Gastroesophageal sphincter (tissue), 4 donors: Measurements from ENCODE around the gene CDH13. TPM values are rescaled to one million over a fixed set of nuclear protein-coding genes. Genes with fewer than 3 reads are reported as not detected.

ENCODE experiments used
- ATAC-seq: fragments of 150-250 bp; one replicate; pipeline ENCODE4 v1.9.1; 2016; ENCODE audit warnings: mild to moderate bottlenecking, moderate library complexity
- H3K27ac ChIP-seq, 4 donors: fragments of 200-600 bp; sonication (generic) in 3 of 4; 1 replicate in 3 of 4; 2 replicates in 1 of 4; pipeline ENCODE4 v1.5.1; 2016 to 2019
- H3K27me3 ChIP-seq: fragments of 200-600 bp; sonication (generic); one replicate; pipeline ENCODE4 v1.5.1; 2019
- H3K36me3 ChIP-seq, 2 donors: fragments of 200-600 bp; sonication (generic); one replicate each; pipeline ENCODE4 v1.5.1; 2019; ENCODE audit warnings: control low read depth in 1 of 2
- H3K4me1 ChIP-seq, 3 donors: fragments of 200-600 bp; sonication (generic); 1 replicate in 2 of 3; 2 replicates in 1 of 3; pipeline ENCODE4 v1.5.1; 2016 to 2019; ENCODE audit warnings: control low read depth in 2 of 3
- H3K4me3 ChIP-seq, 2 donors: fragments of 200-600 bp; sonication (generic); one replicate each; pipeline ENCODE4 v1.5.1; 2019; ENCODE audit warnings: mild to moderate bottlenecking in 1 of 2, moderate library complexity in 1 of 2
- H3K9me3 ChIP-seq, 3 donors: fragments of 200-600 bp; sonication (generic); one replicate each; pipeline ENCODE4 v1.5.1; 2017 to 2019; ENCODE audit warnings: control low read depth in 2 of 3
- EP300 ChIP-seq: sonication (generic); formaldehyde crosslinking; IDR thresholded peaks from one replicate; pipeline ENCODE4 v1.6.1; 2017; ENCODE audit warnings: antibody characterized with exemption, mild to moderate bottlenecking
- POLR2A ChIP-seq, 2 donors: fragments of 450-650 bp; IDR thresholded peaks; one replicate each; pipeline ENCODE4 v1.6.1; 2017; ENCODE audit warnings: antibody characterized with exemption in 2 of 2, mild to moderate bottlenecking in 2 of 2, moderate library complexity in 1 of 2
- POLR2AphosphoS5 ChIP-seq: sonication (generic); formaldehyde crosslinking; IDR thresholded peaks from one replicate; pipeline ENCODE4 v1.6.1; 2017; ENCODE audit warnings: antibody characterized with exemption
- WGBS, 2 donors: methylation state at CpG; one replicate each; pipeline ENCODE4 v1.1.5; 2018; ENCODE audit warnings: low coverage in 1 of 2; 5-methylcytosine and 5-hydroxymethylcytosine counted together
- total RNA-seq, 4 donors: library from RNA; depleted of rRNA; stranded (reverse); fragments of >200 nt; gene quantifications; one replicate each; pipeline ENCODE4 v1.1.0, GENCODE V29; 2016
- TF ChIP-seq, protein P1 (sequence below), 4 experiments: fragments of 200-600 bp in 2 of 4; fragments of 450-650 bp in 2 of 4; sonication (generic) in 1 of 4; IDR thresholded peaks; one replicate each; pipeline ENCODE4 v1.5.1; 2017 to 2019; ENCODE audit warnings: antibody characterized with exemption in 4 of 4, mild to moderate bottlenecking in 2 of 4, moderate library complexity in 2 of 4

CDH13 gene
- total RNA-seq, 4 donors from 2014 or later, result 4.2 to 22.3 (median 11.4) TPM

- ATAC-seq, result no peak
- Histone ChIP-seq H3K9me3 (no peaks in the 10 kb centered on the region), H3K4me3 (no peak overlapping the region), H3K27me3 (no peaks in the 10 kb centered on the region), H3K4me1 (no peaks in the 10 kb centered on the region), H3K27ac (no peak overlapping the region), H3K36me3 (no peaks in the 10 kb centered on the region)
- WGBS, 2 donors, result 79 to 83% methylated on average over 9 to 14 of the region's 15 CpGs
- no peak for TF ChIP-seq POLR2A (IDR thresholded peaks at IDR 0.05)
- TF ChIP-seq POLR2AphosphoS5, result no peak
- no peak for TF ChIP-seq EP300
- TF ChIP-seq, protein P1, sequence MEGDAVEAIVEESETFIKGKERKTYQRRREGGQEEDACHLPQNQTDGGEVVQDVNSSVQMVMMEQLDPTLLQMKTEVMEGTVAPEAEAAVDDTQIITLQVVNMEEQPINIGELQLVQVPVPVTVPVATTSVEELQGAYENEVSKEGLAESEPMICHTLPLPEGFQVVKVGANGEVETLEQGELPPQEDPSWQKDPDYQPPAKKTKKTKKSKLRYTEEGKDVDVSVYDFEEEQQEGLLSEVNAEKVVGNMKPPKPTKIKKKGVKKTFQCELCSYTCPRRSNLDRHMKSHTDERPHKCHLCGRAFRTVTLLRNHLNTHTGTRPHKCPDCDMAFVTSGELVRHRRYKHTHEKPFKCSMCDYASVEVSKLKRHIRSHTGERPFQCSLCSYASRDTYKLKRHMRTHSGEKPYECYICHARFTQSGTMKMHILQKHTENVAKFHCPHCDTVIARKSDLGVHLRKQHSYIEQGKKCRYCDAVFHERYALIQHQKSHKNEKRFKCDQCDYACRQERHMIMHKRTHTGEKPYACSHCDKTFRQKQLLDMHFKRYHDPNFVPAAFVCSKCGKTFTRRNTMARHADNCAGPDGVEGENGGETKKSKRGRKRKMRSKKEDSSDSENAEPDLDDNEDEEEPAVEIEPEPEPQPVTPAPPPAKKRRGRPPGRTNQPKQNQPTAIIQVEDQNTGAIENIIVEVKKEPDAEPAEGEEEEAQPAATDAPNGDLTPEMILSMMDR (IDR thresholded peaks at IDR 0.05), result no peak
These were observed 384.3 kb downstream of the CDH13 start for GRCh38 chr16:83010776-83011720.

DNA sequence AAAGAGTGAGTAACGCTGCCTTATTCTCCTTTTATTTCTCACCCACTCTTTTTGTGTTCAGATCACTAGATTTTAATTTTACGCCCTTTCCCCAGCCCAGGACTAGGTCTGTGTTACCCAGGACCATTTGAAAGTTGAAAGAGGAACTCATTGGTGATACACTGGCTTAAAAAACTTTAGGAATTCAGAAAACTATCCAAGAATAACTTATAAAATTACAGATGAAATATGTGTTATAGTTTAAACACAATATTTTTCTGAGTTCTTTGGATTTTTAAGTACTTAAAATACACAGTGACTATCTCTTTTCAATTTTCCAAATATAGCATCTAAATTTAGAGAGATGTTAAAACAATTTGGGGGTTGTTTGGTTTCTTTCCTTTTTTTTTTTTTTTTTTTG, 385.2 kb downstream of the CDH13 start:
- no peaks in the 10 kb centered on the region for H3K27me3 ChIP-seq
- no peaks in the 10 kb centered on the region for H3K4me1 ChIP-seq
- H3K27ac ChIP-seq, result no peak overlapping the region
- no peak for TF ChIP-seq EP300
- no peak for TF ChIP-seq POLR2AphosphoS5
- no peak for TF ChIP-seq POLR2A (IDR thresholded peaks at IDR 0.05)
- TF ChIP-seq, protein P1 (IDR thresholded peaks at IDR 0.05), result no peak
- no peak for ATAC-seq
- no peaks in the 10 kb centered on the region for H3K36me3 ChIP-seq
- 75 to 93% methylated on average over 2 of the region's 2 CpGs for WGBS, 2 donors
- no peaks in the 10 kb centered on the region for H3K9me3 ChIP-seq
- no peak overlapping the region for H3K4me3 ChIP-seq

GRCh38 chr16:83013071-83013470, 386.3 kb downstream of the CDH13 start:
- Histone ChIP-seq H3K4me3 (no peak overlapping the region), H3K9me3 (no peaks in the 10 kb centered on the region), H3K4me1 (no peaks in the 10 kb centered on the region), H3K27me3 (no peaks in the 10 kb centered on the region), H3K36me3 (no peaks in the 10 kb centered on the region), H3K27ac (no peak overlapping the region)
- 77 to 83% methylated on average over 4 of the region's 4 CpGs for WGBS, 2 donors
- TF ChIP-seq, protein P1 (IDR thresholded peaks at IDR 0.05), result no peak
- TF ChIP-seq POLR2A (IDR thresholded peaks at IDR 0.05) (no peak), EP300 (no peak), POLR2AphosphoS5 (no peak)
- no peak for ATAC-seq

GRCh38 chr16:83019963-83020362, 393.2 kb downstream of the CDH13 start:
- no peaks in the 10 kb centered on the region for H3K9me3 ChIP-seq
- no peak for ATAC-seq
- no peak overlapping the region for H3K4me3 ChIP-seq
- TF ChIP-seq POLR2A (IDR thresholded peaks at IDR 0.05), result no peak
- no peak for TF ChIP-seq EP300
- TF ChIP-seq, protein P1 (IDR thresholded peaks at IDR 0.05), result no peak
- no peak for TF ChIP-seq POLR2AphosphoS5
- H3K27me3 ChIP-seq, result no peaks in the 10 kb centered on the region
- H3K36me3 ChIP-seq, result no peaks in the 10 kb centered on the region
- 91 to 94% methylated on average over 6 of the region's 6 CpGs for WGBS, 2 donors
- H3K4me1 ChIP-seq, result no peaks in the 10 kb centered on the region
- no peak overlapping the region for H3K27ac ChIP-seq

DNA sequence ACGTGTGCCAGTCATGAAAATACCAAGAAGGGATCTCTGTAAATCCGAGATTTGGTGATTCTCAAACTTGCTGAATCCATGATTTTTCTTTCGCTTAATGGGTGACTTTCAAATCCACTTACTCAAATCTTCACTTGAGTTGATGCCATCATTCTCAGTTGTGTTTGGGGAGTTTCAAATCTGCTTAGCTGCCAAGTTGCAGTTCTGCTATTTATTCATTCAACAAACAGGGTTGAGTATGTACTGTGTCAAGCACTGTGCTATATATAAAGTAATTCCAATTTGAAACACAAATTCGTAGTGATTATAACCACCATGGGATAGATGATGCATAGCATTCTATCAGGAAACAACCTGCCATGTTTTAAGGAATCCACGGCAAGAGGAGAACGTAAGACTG, 394.3 kb downstream of the CDH13 start:
- no peak for ATAC-seq

More for the DNA sequence above, 394.3 kb downstream of the CDH13 start:
- Histone ChIP-seq H3K4me1 (no peaks in the 10 kb centered on the region), H3K9me3 (no peaks in the 10 kb centered on the region), H3K4me3 (no peak overlapping the region), H3K27me3 (no peaks in the 10 kb centered on the region), H3K27ac (no peak overlapping the region), H3K36me3 (no peaks in the 10 kb centered on the region)
- WGBS, 2 donors, result 88 to 89% methylated on average over 6 of the region's 6 CpGs
- TF ChIP-seq POLR2A (IDR thresholded peaks at IDR 0.05) (no peak), EP300 (no peak), POLR2AphosphoS5 (no peak)
- TF ChIP-seq, protein P1 (IDR thresholded peaks at IDR 0.05), result no peak
